Measurements from ENCODE around the gene RIOX2. TPM values are rescaled to one million over a fixed set of nuclear protein-coding genes. Genes with fewer than 3 reads are reported as not detected.

RIOX2 gene
- total RNA-seq, 1 donor: 32.7 TPM

- TF ChIP-seq CTCF (IDR thresholded peaks at IDR 0.05; ENCODE audit: insufficient read depth, low read length): no peak
- DNase-seq (ENCODE audit: low read depth): peak; percentile 11
- no peak overlapping the region for H3K4me3 ChIP-seq (ENCODE audit: low read depth, low read length)
These were observed 70.7 kb downstream of the RIOX2 start for GRCh38 chr3:97901313-97902248.

GRCh38 chr3:97899331-97899730 is 72.9 kb downstream of the RIOX2 start:
- DNase-seq (ENCODE audit: low read depth): no peak
- no peak for TF ChIP-seq CTCF (IDR thresholded peaks at IDR 0.05; ENCODE audit: insufficient read depth, low read length)
- no peak overlapping the region for H3K4me3 ChIP-seq (ENCODE audit: low read depth, low read length)

GRCh38 chr3:97896547-97896946 is 75.7 kb downstream of the RIOX2 start:
- TF ChIP-seq CTCF (IDR thresholded peaks at IDR 0.05; ENCODE audit: insufficient read depth, low read length): no peak
- DNase-seq (ENCODE audit: low read depth): no peak
- H3K4me3 ChIP-seq (ENCODE audit: low read depth, low read length): no peak overlapping the region

- TF ChIP-seq CTCF (IDR thresholded peaks at IDR 0.05; ENCODE audit: insufficient read depth, low read length): no peak
- no peak overlapping the region for H3K4me3 ChIP-seq (ENCODE audit: low read depth, low read length)
- DNase-seq (ENCODE audit: low read depth): no peak
These were observed 76.1 kb downstream of the RIOX2 start for GRCh38 chr3:97896129-97896528.

GRCh38 chr3:97895216-97895615 is 77.0 kb downstream of the RIOX2 start:
- TF ChIP-seq CTCF (IDR thresholded peaks at IDR 0.05; ENCODE audit: insufficient read depth, low read length): no peak
- no peak for DNase-seq (ENCODE audit: low read depth)
- no peak overlapping the region for H3K4me3 ChIP-seq (ENCODE audit: low read depth, low read length)

GRCh38 chr3:97892852-97893251 is 79.4 kb downstream of the RIOX2 start:
- TF ChIP-seq CTCF (IDR thresholded peaks at IDR 0.05; ENCODE audit: insufficient read depth, low read length): no peak

More at GRCh38 chr3:97892852-97893251, 79.4 kb downstream of the RIOX2 start:
- H3K4me3 ChIP-seq (ENCODE audit: low read depth, low read length): no peak overlapping the region
- DNase-seq (ENCODE audit: low read depth): no peak

Other genes with a start within 250 kb of the RIOX2 start
- 2.5 and 13.9 TPM in 2 replicates for gene ARL6, start 207.7 kb downstream of the RIOX2 start, total RNA-seq (ENCODE audit: low replicate concordance)
- gene CRYBG3, start 150.4 kb downstream of the RIOX2 start, total RNA-seq (ENCODE audit: low replicate concordance): 23.9 and 28.8 TPM in 2 replicates
- not detected in 2 replicates for gene GABRR3, start 62.9 kb upstream of the RIOX2 start, total RNA-seq (ENCODE audit: low replicate concordance)
- gene OR5AC2, start 114.7 kb upstream of the RIOX2 start, total RNA-seq (ENCODE audit: low replicate concordance): not detected in 2 replicates
- gene OR5H1, start 158.3 kb upstream of the RIOX2 start, total RNA-seq (ENCODE audit: low replicate concordance): not detected in 2 replicates
- not detected in 2 replicates for gene OR5H14, start 175.0 kb upstream of the RIOX2 start, total RNA-seq (ENCODE audit: low replicate concordance)
- gene OR5H15, start 194.3 kb upstream of the RIOX2 start, total RNA-seq (ENCODE audit: low replicate concordance): not detected in 2 replicates

Measured in fibroblast of the aortic adventitia (primary cell).